AG10803 (cell line): Measurements from ENCODE around the gene SIAH1.

Source experiments
- DNase-seq: peaks from one replicate; pipeline ENCODE4 v3.0.0; 2010; ENCODE audit warnings: low read depth
- H3K4me3 ChIP-seq: 2 replicates; pipeline ENCODE4 v1.5.1; 2011; ENCODE audit warnings: mild to moderate bottlenecking, low read length, control low read depth
- CTCF ChIP-seq: conservative IDR thresholded peaks from 2 replicates; pipeline ENCODE4 v1.5.1; 2011; ENCODE audit warnings: mild to moderate bottlenecking, low read length, control low read depth, inconsistent platforms

Gene SIAH1

GRCh38 chr16:48347191-48347865 is 37.9 kb downstream of the SIAH1 start:
- H3K4me3 ChIP-seq, result no peak overlapping the region
- TF ChIP-seq CTCF, result no peak
- no peak for DNase-seq

- no peak overlapping the region for H3K4me3 ChIP-seq
- DNase-seq, result no peak
- no peak for TF ChIP-seq CTCF
Observed at GRCh38 chr16:48342591-48342990, 42.6 kb downstream of the SIAH1 start.

GRCh38 chr16:48340054-48340453 is 45.2 kb downstream of the SIAH1 start:
- TF ChIP-seq CTCF, result no peak
- no peak for DNase-seq
- H3K4me3 ChIP-seq, result no peak overlapping the region

GRCh38 chr16:48335961-48336360 is 49.3 kb downstream of the SIAH1 start:
- TF ChIP-seq CTCF, result no peak
- peak; percentile 73 for DNase-seq
- H3K4me3 ChIP-seq, result no peak overlapping the region

GRCh38 chr16:48334325-48334724 is 50.9 kb downstream of the SIAH1 start:
- H3K4me3 ChIP-seq, result no peak overlapping the region
- no peak for TF ChIP-seq CTCF
- DNase-seq, result no peak

- no peak for DNase-seq
- H3K4me3 ChIP-seq, result no peak overlapping the region
- TF ChIP-seq CTCF, result no peak
Observed at GRCh38 chr16:48332978-48333377, 52.2 kb downstream of the SIAH1 start.

GRCh38 chr16:48330841-48331192 is 54.4 kb downstream of the SIAH1 start:
- peak; percentile 11 for DNase-seq
- no peak overlapping the region for H3K4me3 ChIP-seq
- no peak for TF ChIP-seq CTCF
